Activated naive CD4-positive, alpha-beta T cell treated with anti-CD3 and anti-CD28 coated beads, Interleukin-2, amount 50 U/mL, for 72 hours (primary cell): ENCODE data around the gene P3R3URF. TPM values are rescaled to one million over a fixed set of nuclear protein-coding genes. Genes with fewer than 3 reads are reported as not detected.
A peak's percentile ranks its signal among the peaks of the same experiment; 100 is the strongest.

Experiments used
- ATAC-seq, 2 donors: fragments of 150-1000 bp; cut with Tn5 transposase; 2 replicates each; pipeline ENCODE4 v1.10.0; 2021; ENCODE audit warnings: mild to moderate bottlenecking in 2 of 2, moderate library complexity in 2 of 2
- DNase-seq, 2 donors: peaks; one replicate each; pipeline ENCODE4 v3.0.0; 2021 to 2022; ENCODE audit warnings: low spot score in 2 of 2
- H3K27ac Mint-ChIP-seq, 2 donors: one replicate each; pipeline ENCODE4 v1.8.0; 2022; ENCODE audit warnings: mild to moderate bottlenecking in 2 of 2, mixed read lengths in 2 of 2
- H3K36me3 Mint-ChIP-seq, 2 donors: one replicate each; pipeline ENCODE4 v1.8.0; 2022; ENCODE audit warnings: mixed read lengths in 2 of 2
- H3K9me3 Mint-ChIP-seq, 2 donors: one replicate each; pipeline ENCODE4 v1.8.0; 2022; ENCODE audit warnings: mixed read lengths in 2 of 2
- total RNA-seq, 2 donors: library from RNA; stranded (reverse); gene quantifications; one replicate each; pipeline ENCODE4 v1.2.3, GENCODE V29; 2022

Gene P3R3URF
- total RNA-seq, 2 donors from 2014 or later: not detected

GRCh38 chr1:46159516-46159915 is 16.8 kb downstream of the P3R3URF start:
- ATAC-seq (no peak), DNase-seq (no peak)
- no peaks in the 10 kb centered on the region for H3K36me3 Mint-ChIP-seq
- no peak overlapping the region for H3K27ac Mint-ChIP-seq
- no peaks in the 10 kb centered on the region for H3K9me3 Mint-ChIP-seq

GRCh38 chr1:46158312-46159281 is 17.7 kb downstream of the P3R3URF start:
- ATAC-seq: no peak
- H3K9me3 Mint-ChIP-seq: no peaks in the 10 kb centered on the region
- no peaks in the 10 kb centered on the region for H3K36me3 Mint-ChIP-seq
- DNase-seq: no peak
- H3K27ac Mint-ChIP-seq: no peak overlapping the region

GRCh38 chr1:46157916-46158311 is 18.4 kb downstream of the P3R3URF start:
- no peak overlapping the region for H3K27ac Mint-ChIP-seq
- no peak for ATAC-seq
- DNase-seq: no peak
- H3K36me3 Mint-ChIP-seq: no peaks in the 10 kb centered on the region
- no peaks in the 10 kb centered on the region for H3K9me3 Mint-ChIP-seq

GRCh38 chr1:46153732-46154131 is 22.6 kb downstream of the P3R3URF start:
- Mint-ChIP-seq H3K27ac (no peak overlapping the region), H3K9me3 (no peaks in the 10 kb centered on the region), H3K36me3 (no peaks in the 10 kb centered on the region)
- DNase-seq (no peak), ATAC-seq (no peak)

GRCh38 chr1:46153228-46153627 is 23.1 kb downstream of the P3R3URF start:
- Mint-ChIP-seq H3K27ac (no peak overlapping the region), H3K9me3 (no peaks in the 10 kb centered on the region), H3K36me3 (no peaks in the 10 kb centered on the region)
- no peak for DNase-seq
- ATAC-seq: no peak

- H3K36me3 Mint-ChIP-seq: no peaks in the 10 kb centered on the region
- H3K9me3 Mint-ChIP-seq: no peaks in the 10 kb centered on the region
- no peak for ATAC-seq
- H3K27ac Mint-ChIP-seq: no peak overlapping the region
- no peak for DNase-seq
Observed at GRCh38 chr1:46152016-46152415, 24.3 kb downstream of the P3R3URF start.

- Mint-ChIP-seq H3K27ac (no peak overlapping the region), H3K36me3 (no peaks in the 10 kb centered on the region), H3K9me3 (no peaks in the 10 kb centered on the region)
- DNase-seq (no peak), ATAC-seq (no peak)
Observed at GRCh38 chr1:46150085-46150484, 26.2 kb downstream of the P3R3URF start.

- ATAC-seq (no peak), DNase-seq (no peak)
- Mint-ChIP-seq H3K27ac (no peak overlapping the region), H3K36me3 (no peaks in the 10 kb centered on the region), H3K9me3 (no peaks in the 10 kb centered on the region)
Observed at GRCh38 chr1:46148318-46148717, 28.0 kb downstream of the P3R3URF start.

GRCh38 chr1:46137916-46138315 is 38.4 kb downstream of the P3R3URF start:
- no peak overlapping the region for H3K27ac Mint-ChIP-seq
- peaks cover 0 to 9% of the 10 kb centered on the region in 2 donors for H3K36me3 Mint-ChIP-seq
- no peak for DNase-seq
- no peaks in the 10 kb centered on the region for H3K9me3 Mint-ChIP-seq
- no peak for ATAC-seq

- peaks cover 0 to 20% of the 10 kb centered on the region in 2 donors for H3K36me3 Mint-ChIP-seq
- no peak for DNase-seq
- no peaks in the 10 kb centered on the region for H3K9me3 Mint-ChIP-seq
- H3K27ac Mint-ChIP-seq: no peak overlapping the region
- no peak for ATAC-seq
Observed at GRCh38 chr1:46136711-46137110, 39.6 kb downstream of the P3R3URF start.

GRCh38 chr1:46134660-46135331 is 41.5 kb downstream of the P3R3URF start:
- Mint-ChIP-seq H3K36me3 (peaks cover 0 to 20% of the 10 kb centered on the region in 2 donors), H3K27ac (no peak overlapping the region), H3K9me3 (no peaks in the 10 kb centered on the region)
- ATAC-seq: peak in 1 of 2 donors; percentile 38
- no peak for DNase-seq

- peak overlapping the region in 1 of 2 donors; percentile 91 for H3K27ac Mint-ChIP-seq
- peaks cover 0 to 20% of the 10 kb centered on the region in 2 donors for H3K36me3 Mint-ChIP-seq
- ATAC-seq: no peak
- DNase-seq: no peak
- no peaks in the 10 kb centered on the region for H3K9me3 Mint-ChIP-seq
Observed at GRCh38 chr1:46133781-46134350, 42.4 kb downstream of the P3R3URF start.

- DNase-seq (peak in 1 of 2 donors; percentile 56), ATAC-seq (peak; percentile 50 to 55)
- Mint-ChIP-seq H3K36me3 (peaks cover 0 to 20% of the 10 kb centered on the region in 2 donors), H3K27ac (peak overlapping the region in 1 of 2 donors; percentile 91), H3K9me3 (no peaks in the 10 kb centered on the region)
Observed at GRCh38 chr1:46133181-46133658, 43.1 kb downstream of the P3R3URF start.

- H3K27ac Mint-ChIP-seq: peak within 1 kb of the TSS; percentile 91 to 93
- DNase-seq (peak; percentile 83 to 92), ATAC-seq (peak; percentile 94 to 98)
- peaks cover 0 to 20% of the 10 kb centered on the region in 2 donors for H3K36me3 Mint-ChIP-seq
- no peaks in the 10 kb centered on the region for H3K9me3 Mint-ChIP-seq
Observed at GRCh38 chr1:46132529-46133180, 43.6 kb downstream of the P3R3URF start, which contains the start of gene PIK3R3. PIK3R3 (minus strand) TSS chr1:46132629; CDS start chr1:46131952, 677 bp downstream.

- no peaks in the 10 kb centered on the region for H3K9me3 Mint-ChIP-seq
- peak overlapping the region; percentile 52 to 91 for H3K27ac Mint-ChIP-seq
- DNase-seq (peak in 1 of 2 donors; percentile 8), ATAC-seq (no peak)
- peaks cover 0 to 20% of the 10 kb centered on the region in 2 donors for H3K36me3 Mint-ChIP-seq
Observed at GRCh38 chr1:46131712-46132528, 44.4 kb downstream of the P3R3URF start.

- ATAC-seq (no peak), DNase-seq (no peak)
- H3K27ac Mint-ChIP-seq: no peak overlapping the region
- peaks cover 0 to 20% of the 10 kb centered on the region in 2 donors for H3K36me3 Mint-ChIP-seq
- H3K9me3 Mint-ChIP-seq: no peaks in the 10 kb centered on the region
Observed at GRCh38 chr1:46131093-46131492, 45.2 kb downstream of the P3R3URF start.
